ENCODE measurements around the gene SLC16A12.
"Not testable (repeated sequence)": the region's sequence is repeated elsewhere in the genome, so short reads cannot be mapped to it uniquely, and the experiment has no call there.

DNA sequence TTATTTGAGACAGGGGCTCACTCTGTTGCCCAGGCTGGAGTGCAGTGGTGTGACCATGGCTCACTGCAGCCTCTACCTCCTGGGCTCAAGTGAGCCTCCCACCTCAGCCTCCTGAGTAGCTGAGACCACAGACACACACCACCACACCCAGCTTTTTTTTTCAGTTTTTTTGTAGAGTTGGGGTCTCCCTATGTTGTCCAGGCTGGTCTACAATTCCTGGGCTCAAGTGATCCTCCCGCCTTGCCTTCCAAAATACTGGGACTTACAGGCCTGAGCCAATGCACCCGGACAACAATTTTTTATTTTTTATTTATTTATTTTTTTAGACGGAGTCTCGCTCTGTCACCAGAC is 144.2 kb downstream of the SLC16A12 start:
- not testable (repeated sequence) for TF ChIP-seq CBFB (CRISPR knock-in tag; IDR thresholded peaks at IDR 0.05; ENCODE audit: low read depth); ZNF263 (CRISPR knock-in tag; IDR thresholded peaks at IDR 0.05; ENCODE audit: low read depth); NR3C1 (CRISPR knock-in tag; conservative IDR thresholded peaks at IDR 0.05; ENCODE audit: low read depth); ZNF396 (CRISPR knock-in tag; IDR thresholded peaks at IDR 0.05; ENCODE audit: borderline replicate concordance); ZNF138 (CRISPR knock-in tag; conservative IDR thresholded peaks at IDR 0.05); SP1 (CRISPR knock-in tag; conservative IDR thresholded peaks at IDR 0.05); NFYB (CRISPR knock-in tag; conservative IDR thresholded peaks at IDR 0.05; ENCODE audit: low read depth); FOXJ3 (CRISPR knock-in tag; IDR thresholded peaks at IDR 0.05; ENCODE audit: borderline replicate concordance)
- TF ChIP-seq, protein P1, sequence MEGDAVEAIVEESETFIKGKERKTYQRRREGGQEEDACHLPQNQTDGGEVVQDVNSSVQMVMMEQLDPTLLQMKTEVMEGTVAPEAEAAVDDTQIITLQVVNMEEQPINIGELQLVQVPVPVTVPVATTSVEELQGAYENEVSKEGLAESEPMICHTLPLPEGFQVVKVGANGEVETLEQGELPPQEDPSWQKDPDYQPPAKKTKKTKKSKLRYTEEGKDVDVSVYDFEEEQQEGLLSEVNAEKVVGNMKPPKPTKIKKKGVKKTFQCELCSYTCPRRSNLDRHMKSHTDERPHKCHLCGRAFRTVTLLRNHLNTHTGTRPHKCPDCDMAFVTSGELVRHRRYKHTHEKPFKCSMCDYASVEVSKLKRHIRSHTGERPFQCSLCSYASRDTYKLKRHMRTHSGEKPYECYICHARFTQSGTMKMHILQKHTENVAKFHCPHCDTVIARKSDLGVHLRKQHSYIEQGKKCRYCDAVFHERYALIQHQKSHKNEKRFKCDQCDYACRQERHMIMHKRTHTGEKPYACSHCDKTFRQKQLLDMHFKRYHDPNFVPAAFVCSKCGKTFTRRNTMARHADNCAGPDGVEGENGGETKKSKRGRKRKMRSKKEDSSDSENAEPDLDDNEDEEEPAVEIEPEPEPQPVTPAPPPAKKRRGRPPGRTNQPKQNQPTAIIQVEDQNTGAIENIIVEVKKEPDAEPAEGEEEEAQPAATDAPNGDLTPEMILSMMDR (IDR thresholded peaks at IDR 0.05), result not testable (repeated sequence)
- TF ChIP-seq, protein P2, sequence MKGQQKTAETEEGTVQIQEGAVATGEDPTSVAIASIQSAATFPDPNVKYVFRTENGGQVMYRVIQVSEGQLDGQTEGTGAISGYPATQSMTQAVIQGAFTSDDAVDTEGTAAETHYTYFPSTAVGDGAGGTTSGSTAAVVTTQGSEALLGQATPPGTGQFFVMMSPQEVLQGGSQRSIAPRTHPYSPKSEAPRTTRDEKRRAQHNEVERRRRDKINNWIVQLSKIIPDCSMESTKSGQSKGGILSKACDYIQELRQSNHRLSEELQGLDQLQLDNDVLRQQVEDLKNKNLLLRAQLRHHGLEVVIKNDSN (CRISPR knock-in tag; IDR thresholded peaks at IDR 0.05), result not testable (repeated sequence)
- TF ChIP-seq, protein P3, sequence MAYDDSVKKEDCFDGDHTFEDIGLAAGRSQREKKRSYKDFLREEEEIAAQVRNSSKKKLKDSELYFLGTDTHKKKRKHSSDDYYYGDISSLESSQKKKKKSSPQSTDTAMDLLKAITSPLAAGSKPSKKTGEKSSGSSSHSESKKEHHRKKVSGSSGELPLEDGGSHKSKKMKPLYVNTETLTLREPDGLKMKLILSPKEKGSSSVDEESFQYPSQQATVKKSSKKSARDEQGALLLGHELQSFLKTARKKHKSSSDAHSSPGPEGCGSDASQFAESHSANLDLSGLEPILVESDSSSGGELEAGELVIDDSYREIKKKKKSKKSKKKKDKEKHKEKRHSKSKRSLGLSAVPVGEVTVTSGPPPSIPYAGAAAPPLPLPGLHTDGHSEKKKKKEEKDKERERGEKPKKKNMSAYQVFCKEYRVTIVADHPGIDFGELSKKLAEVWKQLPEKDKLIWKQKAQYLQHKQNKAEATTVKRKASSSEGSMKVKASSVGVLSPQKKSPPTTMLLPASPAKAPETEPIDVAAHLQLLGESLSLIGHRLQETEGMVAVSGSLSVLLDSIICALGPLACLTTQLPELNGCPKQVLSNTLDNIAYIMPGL (CRISPR knock-in tag; IDR thresholded peaks at IDR 0.05), result not testable (repeated sequence)
- TF ChIP-seq, protein P4, sequence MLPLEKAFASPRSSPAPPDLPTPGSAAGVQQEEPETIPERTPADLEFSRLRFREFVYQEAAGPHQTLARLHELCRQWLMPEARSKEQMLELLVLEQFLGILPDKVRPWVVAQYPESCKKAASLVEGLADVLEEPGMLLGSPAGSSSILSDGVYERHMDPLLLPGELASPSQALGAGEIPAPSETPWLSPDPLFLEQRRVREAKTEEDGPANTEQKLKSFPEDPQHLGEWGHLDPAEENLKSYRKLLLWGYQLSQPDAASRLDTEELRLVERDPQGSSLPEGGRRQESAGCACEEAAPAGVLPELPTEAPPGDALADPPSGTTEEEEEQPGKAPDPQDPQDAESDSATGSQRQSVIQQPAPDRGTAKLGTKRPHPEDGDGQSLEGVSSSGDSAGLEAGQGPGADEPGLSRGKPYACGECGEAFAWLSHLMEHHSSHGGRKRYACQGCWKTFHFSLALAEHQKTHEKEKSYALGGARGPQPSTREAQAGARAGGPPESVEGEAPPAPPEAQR (CRISPR knock-in tag; IDR thresholded peaks at IDR 0.05), result not testable (repeated sequence)
- TF ChIP-seq, protein P5, sequence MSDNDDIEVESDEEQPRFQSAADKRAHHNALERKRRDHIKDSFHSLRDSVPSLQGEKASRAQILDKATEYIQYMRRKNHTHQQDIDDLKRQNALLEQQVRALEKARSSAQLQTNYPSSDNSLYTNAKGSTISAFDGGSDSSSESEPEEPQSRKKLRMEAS (CRISPR knock-in tag; IDR thresholded peaks at IDR 0.05), result not testable (repeated sequence)
